HG02678 (cell line): ENCODE measurements around the gene BBC3.
A peak's percentile ranks its signal among the peaks of the same experiment; 100 is the strongest.
"Not testable (repeated sequence)": the region's sequence is repeated elsewhere in the genome, so short reads cannot be mapped to it uniquely, and the experiment has no call there.

Experiments
- ATAC-seq: cut with Tn5 transposase; IDR thresholded peaks from one replicate; pipeline ENCODE4 v1.9.1; 2021; ENCODE audit warnings: mild to moderate bottlenecking, moderate library complexity; ENCODE audit not compliant: unreplicated experiment

BBC3 gene

GRCh38 chr19:47230921-47231214 is at the start of gene BBC3:
Gene BBC3, minus strand, starts transcription at chr19:47231199. Its CDS starts 2,768 bp downstream, at chr19:47228431.
- ATAC-seq = no peak

GRCh38 chr19:47280183-47280797 is 49.3 kb upstream of the BBC3 start:
- ATAC-seq = no peak

- not testable (repeated sequence) for ATAC-seq
Measured at GRCh38 chr19:47276513-47276912, 45.5 kb upstream of the BBC3 start.

- ATAC-seq = no peak
Measured at GRCh38 chr19:47275791-47276461, 44.9 kb upstream of the BBC3 start.

- ATAC-seq = no peak
Measured at GRCh38 chr19:47274891-47275761, 44.1 kb upstream of the BBC3 start.

GRCh38 chr19:47274071-47274890 is 43.3 kb upstream of the BBC3 start, which contains the start of gene INAFM1:
Gene INAFM1, plus strand, starts transcription at chr19:47274885. Its CDS starts 35 bp downstream, at chr19:47274920.
- ATAC-seq = peak; percentile 56

GRCh38 chr19:47273313-47274070 is 42.5 kb upstream of the BBC3 start:
- peak; percentile 57 for ATAC-seq

GRCh38 chr19:47272448-47273312 is 41.7 kb upstream of the BBC3 start:
- no peak for ATAC-seq

GRCh38 chr19:47271949-47272348 is 41.0 kb upstream of the BBC3 start:
- no peak for ATAC-seq

- ATAC-seq = no peak
Measured at GRCh38 chr19:47270408-47270807, 39.4 kb upstream of the BBC3 start.

GRCh38 chr19:47269596-47269995 is 38.6 kb upstream of the BBC3 start:
- ATAC-seq = no peak

GRCh38 chr19:47268028-47268427 is 37.0 kb upstream of the BBC3 start:
- no peak for ATAC-seq

- no peak for ATAC-seq
Measured at GRCh38 chr19:47267350-47267759, 36.4 kb upstream of the BBC3 start.

GRCh38 chr19:47266401-47266941 is 35.5 kb upstream of the BBC3 start:
- no peak for ATAC-seq

GRCh38 chr19:47264629-47265028 is 33.6 kb upstream of the BBC3 start:
- no peak for ATAC-seq

- peak; percentile 79 for ATAC-seq
Measured at GRCh38 chr19:47261946-47262793, 31.2 kb upstream of the BBC3 start.

GRCh38 chr19:47260476-47260875 is 29.5 kb upstream of the BBC3 start:
- ATAC-seq = no peak
